SU-DHL-6 (cell line): ENCODE measurements around the gene CLUH.

Experiments used
- H2AFZ ChIP-seq: fragments of 200-600 bp; sonication (generic); 2 replicates; pipeline ENCODE4 v1.6.1; 2014; ENCODE audit warnings: low read depth, mild to moderate bottlenecking, moderate library complexity, mixed read lengths, antibody characterized with exemption, low read length; ENCODE audit not compliant: severe bottlenecking
- H3F3A ChIP-seq: fragments of 200-600 bp; shearing (Covaris generic); 2 replicates; pipeline ENCODE4 v1.6.0; 2016; ENCODE audit warnings: antibody characterized with exemption, mild to moderate bottlenecking; ENCODE audit not compliant: insufficient read depth
- H3K27ac ChIP-seq: fragments of 200-600 bp; sonication (generic); 2 replicates; pipeline ENCODE4 v1.5.1; 2016; ENCODE audit warnings: low read depth, mild to moderate bottlenecking, low read length, moderate library complexity, mixed read lengths
- H3K27me3 ChIP-seq: fragments of 200-600 bp; sonication (generic), shearing (Covaris generic); 2 replicates; pipeline ENCODE4 v1.6.0; 2014; ENCODE audit warnings: mild to moderate bottlenecking, low read length
- H3K36me3 ChIP-seq: fragments of 200-600 bp; sonication (generic); 2 replicates; pipeline ENCODE4 v1.6.1; 2014; ENCODE audit warnings: mild to moderate bottlenecking, low read length, mixed read lengths
- H3K4me2 ChIP-seq: fragments of 300-600, 200-600 bp; shearing (Covaris generic), sonication (generic); 2 replicates; pipeline ENCODE4 v1.6.0; 2014; ENCODE audit warnings: low read length, low read depth, mild to moderate bottlenecking; ENCODE audit not compliant: poor library complexity, severe bottlenecking
- H3K4me3 ChIP-seq: fragments of 200-600 bp; sonication (generic); 2 replicates; pipeline ENCODE4 v1.5.1; 2014; ENCODE audit warnings: antibody characterized with exemption, low read length, mild to moderate bottlenecking, mixed read lengths; ENCODE audit not compliant: insufficient read depth, poor library complexity, severe bottlenecking
- H3K79me2 ChIP-seq: fragments of 200-600 bp; sonication (generic); 2 replicates; pipeline ENCODE4 v1.6.1; 2014; ENCODE audit warnings: mild to moderate bottlenecking, low read length, moderate library complexity; ENCODE audit not compliant: insufficient read depth
- H3K9ac ChIP-seq: fragments of 200-600 bp; sonication (generic); 2 replicates; pipeline ENCODE4 v1.7.0; 2014; ENCODE audit warnings: mild to moderate bottlenecking, low read length
- H3K9me2 ChIP-seq: fragments of 200-600 bp; sonication (generic); replicated peaks from 2 replicates; pipeline ENCODE4 v1.6.1; 2014; ENCODE audit warnings: low read length; ENCODE audit not compliant: insufficient read depth
- H3K9me3 ChIP-seq: fragments of 200-600 bp; sonication (generic); 2 replicates; pipeline ENCODE4 v1.6.1; 2014; ENCODE audit warnings: low read length, mixed read lengths; ENCODE audit not compliant: insufficient read depth
- H4K20me1 ChIP-seq: fragments of 200-600 bp; sonication (generic); 2 replicates; pipeline ENCODE4 v1.6.1; 2014; ENCODE audit warnings: low read depth, mild to moderate bottlenecking, antibody characterized with exemption, low read length, moderate library complexity, mixed read lengths
- CTCF ChIP-seq: fragments of 200-600 bp; sonication (generic); IDR thresholded peaks from one replicate; pipeline ENCODE4 v1.5.1; 2017; ENCODE audit warnings: antibody characterized with exemption, mild to moderate bottlenecking, low read length, moderate library complexity; ENCODE audit not compliant: insufficient read depth, poor library complexity, severe bottlenecking
- EZH2phosphoT487 ChIP-seq: fragments of 200-600 bp; sonication (generic), shearing (Covaris generic); conservative IDR thresholded peaks from 2 replicates; pipeline ENCODE4 v1.6.1; 2018; ENCODE audit warnings: mild to moderate bottlenecking, antibody characterized with exemption, low read length, moderate library complexity, mixed read lengths

The CLUH gene

GRCh38 chr17:2712300-2713043, 908 bp upstream of the CLUH start:
- Histone ChIP-seq H3K9me3 (no peaks in the 10 kb centered on the region), H3K79me2 (peaks cover 42% of the 10 kb centered on the region), H3K4me3 (peak overlapping the region; percentile 56), H4K20me1 (no peaks in the 10 kb centered on the region), H3K9ac (peak overlapping the region; percentile 66), H3K9me2 (no peaks in the 10 kb centered on the region), H3F3A (no peaks in the 10 kb centered on the region), H3K27ac (peak overlapping the region; percentile 33; the same call in 1 of the 2 replicates), H3K4me2 (peak overlapping the region; percentile 52), H3K36me3 (no peaks in the 10 kb centered on the region), H3K27me3 (no peaks in the 10 kb centered on the region), H2AFZ (peak overlapping the region; percentile 95)
- TF ChIP-seq CTCF (no peak), EZH2phosphoT487 (no peak)

- H3K27ac ChIP-seq = peak overlapping the region; percentile 35
- H3K4me2 ChIP-seq = peak overlapping the region; percentile 77
- H4K20me1 ChIP-seq = no peaks in the 10 kb centered on the region
- H3K9me2 ChIP-seq = no peaks in the 10 kb centered on the region
- H2AFZ ChIP-seq = no peak overlapping the region
- no peaks in the 10 kb centered on the region for H3K27me3 ChIP-seq
- TF ChIP-seq CTCF = no peak
- TF ChIP-seq EZH2phosphoT487 = no peak
- no peaks in the 10 kb centered on the region for H3K36me3 ChIP-seq
- peak overlapping the region; percentile 56 for H3K4me3 ChIP-seq
- H3F3A ChIP-seq = no peaks in the 10 kb centered on the region
- no peaks in the 10 kb centered on the region for H3K9me3 ChIP-seq
- peaks cover 57% of the 10 kb centered on the region for H3K79me2 ChIP-seq
- peak overlapping the region; percentile 66 for H3K9ac ChIP-seq
Measured at GRCh38 chr17:2710803-2711607, 559 bp downstream of the CLUH start.

- H3K79me2 ChIP-seq = peaks cover 64% of the 10 kb centered on the region
- no peaks in the 10 kb centered on the region for H3F3A ChIP-seq
- H4K20me1 ChIP-seq = no peaks in the 10 kb centered on the region; the same call in 1 of the 2 replicates
- H3K4me2 ChIP-seq = peak overlapping the region; percentile 77
- no peak overlapping the region for H2AFZ ChIP-seq
- H3K36me3 ChIP-seq = no peaks in the 10 kb centered on the region
- peak overlapping the region; percentile 56 for H3K4me3 ChIP-seq
- H3K9ac ChIP-seq = peak overlapping the region; percentile 66
- no peaks in the 10 kb centered on the region for H3K9me3 ChIP-seq
- peak overlapping the region; percentile 35 for H3K27ac ChIP-seq
- TF ChIP-seq EZH2phosphoT487 (no peak), CTCF (no peak)
- H3K27me3 ChIP-seq = no peaks in the 10 kb centered on the region
- no peaks in the 10 kb centered on the region for H3K9me2 ChIP-seq
Measured at GRCh38 chr17:2710071-2710802, 1.3 kb downstream of the CLUH start.
